MG63 (cell line): ENCODE results near the gene CSNK2A2. TPM values are rescaled to one million over a fixed set of nuclear protein-coding genes. Genes with fewer than 3 reads are reported as not detected.

Experiments
- total RNA-seq: library from RNA; depleted of rRNA; stranded (reverse); fragments of >200 nt; shearing (Covaris generic); gene quantifications from 2 replicates; pipeline ENCODE4 v1.2.3, GENCODE V29; 2014; ENCODE audit warnings: low replicate concordance; rRNA removed

CSNK2A2 gene
- total RNA-seq, 1 experiment from 2014 or later = 44.8 TPM

Other genes with a start within 250 kb of the CSNK2A2 start
- not detected in 2 replicates for gene CNGB1, start 227.0 kb downstream of the CSNK2A2 start, total RNA-seq
- gene ZNF319, start 197.4 kb downstream of the CSNK2A2 start, total RNA-seq = 9.3 and 15.5 TPM in 2 replicates
- gene USB1, start 196.7 kb downstream of the CSNK2A2 start, total RNA-seq = 17.9 and 23.9 TPM in 2 replicates
- 9.9 and 14.5 TPM in 2 replicates for gene MMP15, start 172.4 kb downstream of the CSNK2A2 start, total RNA-seq
- gene CFAP20, start 68.7 kb downstream of the CSNK2A2 start, total RNA-seq = 205 and 286 TPM in 2 replicates
- gene PRSS54, start 96.9 kb upstream of the CSNK2A2 start, total RNA-seq = not detected in 2 replicates
- gene GINS3, start 194.4 kb upstream of the CSNK2A2 start, total RNA-seq = 20.7 and 24.3 TPM in 2 replicates